ENCODE measurements around the gene PAPSS2.

DNA sequence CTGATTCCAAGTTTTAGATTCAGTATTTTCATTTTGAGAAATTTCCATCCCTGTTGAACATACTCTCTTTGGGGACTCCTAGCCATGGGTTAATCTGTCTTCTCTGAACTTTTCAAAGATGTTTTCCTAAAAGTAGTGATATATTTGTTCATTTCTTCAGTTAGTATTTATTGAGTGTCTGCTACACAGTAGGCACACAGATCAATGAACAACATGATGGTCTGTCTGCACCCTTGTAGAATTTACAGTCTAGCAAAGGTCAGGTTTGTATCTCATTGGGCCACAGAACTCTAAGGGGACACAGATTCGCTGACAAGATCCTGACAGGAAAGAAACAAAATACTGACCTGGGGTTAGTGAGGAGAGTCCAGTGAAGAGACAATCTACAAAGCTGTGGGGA, 42.2 kb upstream of the PAPSS2 start:
- TF ChIP-seq, protein P1, sequence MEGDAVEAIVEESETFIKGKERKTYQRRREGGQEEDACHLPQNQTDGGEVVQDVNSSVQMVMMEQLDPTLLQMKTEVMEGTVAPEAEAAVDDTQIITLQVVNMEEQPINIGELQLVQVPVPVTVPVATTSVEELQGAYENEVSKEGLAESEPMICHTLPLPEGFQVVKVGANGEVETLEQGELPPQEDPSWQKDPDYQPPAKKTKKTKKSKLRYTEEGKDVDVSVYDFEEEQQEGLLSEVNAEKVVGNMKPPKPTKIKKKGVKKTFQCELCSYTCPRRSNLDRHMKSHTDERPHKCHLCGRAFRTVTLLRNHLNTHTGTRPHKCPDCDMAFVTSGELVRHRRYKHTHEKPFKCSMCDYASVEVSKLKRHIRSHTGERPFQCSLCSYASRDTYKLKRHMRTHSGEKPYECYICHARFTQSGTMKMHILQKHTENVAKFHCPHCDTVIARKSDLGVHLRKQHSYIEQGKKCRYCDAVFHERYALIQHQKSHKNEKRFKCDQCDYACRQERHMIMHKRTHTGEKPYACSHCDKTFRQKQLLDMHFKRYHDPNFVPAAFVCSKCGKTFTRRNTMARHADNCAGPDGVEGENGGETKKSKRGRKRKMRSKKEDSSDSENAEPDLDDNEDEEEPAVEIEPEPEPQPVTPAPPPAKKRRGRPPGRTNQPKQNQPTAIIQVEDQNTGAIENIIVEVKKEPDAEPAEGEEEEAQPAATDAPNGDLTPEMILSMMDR (IDR thresholded peaks at IDR 0.05): no peak
- no peak for TF ChIP-seq POLR2A (IDR thresholded peaks at IDR 0.05)
